HS-5 (cell line): Measurements from ENCODE around the gene TFF2.

Experiments used
- DNase-seq: peaks from one replicate; pipeline ENCODE4 v3.0.0-alpha.2; 2012; ENCODE audit warnings: low read depth

Gene TFF2

DNA sequence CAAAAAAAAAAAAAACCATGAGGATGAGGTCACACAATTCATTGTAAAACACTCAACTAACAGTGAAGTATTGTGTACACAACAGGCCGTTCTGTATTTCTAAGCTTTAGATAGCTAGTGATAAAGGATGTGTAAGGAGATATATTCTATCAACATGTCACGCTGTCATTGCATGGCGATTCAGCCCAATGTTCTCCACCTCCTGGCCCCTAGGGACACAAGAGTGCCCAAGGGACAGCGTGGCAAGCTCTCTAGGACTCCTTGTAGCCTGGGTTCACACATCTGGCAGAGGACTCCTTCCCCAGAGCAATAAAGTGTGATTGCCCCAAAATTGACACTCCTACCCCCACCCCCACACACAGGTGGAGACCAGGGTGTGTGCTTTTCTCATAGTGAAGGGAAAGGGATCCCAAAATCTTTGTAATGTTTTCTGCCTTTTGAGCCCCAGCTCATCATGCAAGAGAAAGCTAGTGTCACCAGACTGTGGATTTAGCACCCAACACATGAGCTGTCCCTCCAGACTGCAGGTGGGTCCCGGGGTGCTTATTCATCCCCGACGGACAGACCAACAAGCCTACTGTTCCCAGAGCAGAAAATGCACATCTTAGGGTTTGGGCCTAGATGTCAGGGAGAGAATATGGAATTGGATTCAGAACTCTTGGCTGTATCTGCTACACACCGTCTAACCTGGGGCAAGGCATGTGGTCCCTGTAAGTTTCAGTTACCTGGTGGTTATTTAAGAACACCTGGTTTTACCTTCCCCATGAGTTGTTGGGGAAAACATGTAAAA lies 33.6 kb upstream of the TFF2 start:
- no peak for DNase-seq

DNA sequence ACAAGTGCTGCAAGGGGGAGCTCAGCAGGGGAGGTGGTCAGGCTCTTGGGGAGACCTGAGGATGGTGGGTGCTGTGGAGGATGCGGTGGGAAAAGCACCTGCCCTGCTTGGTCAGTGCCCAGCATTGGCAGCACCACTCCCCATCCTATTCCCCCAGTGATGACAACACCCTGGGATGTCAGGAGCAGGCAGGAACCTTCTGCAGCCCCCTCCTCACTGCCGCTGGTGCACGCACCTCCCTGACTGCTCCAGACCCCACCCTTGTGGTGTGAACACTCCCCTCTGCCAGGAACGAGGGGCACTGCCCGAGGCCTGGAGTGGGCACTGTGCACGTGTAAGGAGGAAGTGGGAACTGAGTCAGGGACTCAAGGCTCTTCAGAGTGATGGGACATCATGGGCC lies 32.5 kb upstream of the TFF2 start:
- DNase-seq, result no peak

DNA sequence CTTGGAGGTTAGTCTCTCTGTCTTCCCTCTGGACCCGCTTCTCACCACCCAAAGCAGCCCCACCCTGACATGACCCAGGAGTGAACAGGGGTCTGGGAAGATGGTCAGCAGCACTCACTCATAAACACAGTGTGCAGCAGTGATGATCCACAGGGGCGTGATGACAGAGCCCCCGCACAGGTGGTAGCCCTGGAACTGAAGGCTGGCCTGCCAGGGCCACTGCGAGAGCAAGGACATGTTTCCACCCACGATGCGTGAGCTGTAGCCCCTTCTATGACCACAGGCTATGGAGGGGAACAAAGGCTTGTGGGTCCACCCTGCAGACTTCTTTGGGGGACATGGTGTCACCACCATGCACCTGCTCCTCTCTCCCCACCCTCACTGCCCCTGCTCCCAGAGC lies 32.1 kb upstream of the TFF2 start:
- no peak for DNase-seq

DNA sequence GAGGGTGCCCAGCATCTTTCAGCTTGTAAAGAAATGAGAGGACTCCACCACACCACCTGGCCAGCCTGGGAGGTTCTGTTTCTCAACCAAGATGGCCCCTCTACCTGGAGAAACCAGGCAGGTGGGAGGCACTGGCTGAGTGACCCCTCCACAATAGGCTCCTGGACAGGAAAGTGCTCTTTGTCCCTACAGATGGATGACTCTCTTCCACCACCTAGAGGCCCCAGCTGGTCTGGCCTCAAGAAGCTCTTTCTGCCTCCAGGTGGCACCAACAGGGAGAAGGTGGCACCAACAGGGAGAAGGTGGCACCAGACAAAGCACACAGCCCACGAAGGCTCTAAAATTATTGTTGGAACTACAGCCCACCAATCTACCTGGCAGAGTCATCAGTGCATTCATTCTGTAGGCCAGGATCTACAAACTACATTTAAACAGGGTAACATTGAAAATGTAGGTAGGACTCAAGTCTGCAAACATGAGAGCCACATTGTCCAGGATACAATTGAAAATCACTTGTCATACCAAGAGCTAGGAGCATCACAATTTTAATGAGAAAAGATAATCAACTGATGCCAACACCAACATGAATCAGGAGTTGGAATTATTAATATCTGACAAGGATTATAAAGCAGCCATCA lies 30.7 kb upstream of the TFF2 start:
- no peak for DNase-seq

DNA sequence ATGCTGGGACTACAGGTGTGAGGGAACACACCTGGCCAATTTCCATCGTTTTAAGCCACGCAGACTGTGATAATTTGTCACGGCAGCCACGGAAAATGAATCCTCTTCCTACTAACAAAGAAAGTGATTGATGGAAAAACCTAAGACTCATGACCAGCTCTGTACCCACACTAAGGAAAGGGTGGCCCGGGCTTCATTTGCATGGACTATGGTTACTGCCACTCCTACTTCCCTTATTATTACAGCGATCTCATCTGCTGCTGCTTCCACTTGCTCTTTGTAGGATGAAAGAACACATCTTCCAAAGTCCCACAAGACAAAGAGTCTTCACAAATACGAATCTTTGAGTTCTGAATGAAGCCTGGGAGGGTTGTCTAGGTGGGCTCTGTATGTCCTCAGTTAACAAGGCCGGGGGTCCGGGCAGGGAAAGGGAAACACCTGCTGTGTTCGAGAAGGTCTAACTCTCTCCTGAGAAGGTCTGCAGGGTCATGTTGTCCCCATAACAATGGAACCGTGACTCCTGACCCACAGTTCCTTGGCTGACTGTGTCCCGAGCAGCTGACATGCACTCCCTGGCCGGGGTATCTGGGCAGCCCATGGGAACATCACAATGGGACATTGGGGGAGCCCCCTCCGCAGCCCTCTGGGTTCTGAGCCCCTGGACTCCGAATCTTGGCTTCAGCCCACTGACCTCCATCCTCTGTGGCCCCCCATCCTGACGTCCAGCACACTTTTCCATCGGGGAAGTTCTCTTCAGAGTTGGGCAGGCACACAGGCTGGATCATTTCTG lies 28.8 kb upstream of the TFF2 start:
- no peak for DNase-seq

DNA sequence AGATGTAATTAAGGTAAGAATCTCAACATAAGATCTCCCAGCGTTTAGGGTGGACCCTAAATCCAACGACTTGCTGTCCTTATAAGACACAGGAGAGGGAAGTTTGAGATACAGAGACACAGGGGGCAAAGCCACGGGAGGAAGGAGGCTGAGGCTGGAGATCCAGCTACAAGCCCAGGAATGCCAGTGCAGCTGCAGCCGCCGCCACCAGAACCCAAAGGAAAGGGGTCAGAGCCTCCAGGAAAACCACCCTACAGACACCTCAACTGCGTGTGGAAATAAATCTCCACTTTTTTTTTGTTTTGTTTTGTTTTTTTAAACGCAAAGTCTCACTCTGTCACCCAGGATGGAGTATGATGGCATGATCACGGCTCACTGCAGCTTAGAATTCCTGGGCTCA lies 27.6 kb upstream of the TFF2 start:
- DNase-seq, result no peak

DNA sequence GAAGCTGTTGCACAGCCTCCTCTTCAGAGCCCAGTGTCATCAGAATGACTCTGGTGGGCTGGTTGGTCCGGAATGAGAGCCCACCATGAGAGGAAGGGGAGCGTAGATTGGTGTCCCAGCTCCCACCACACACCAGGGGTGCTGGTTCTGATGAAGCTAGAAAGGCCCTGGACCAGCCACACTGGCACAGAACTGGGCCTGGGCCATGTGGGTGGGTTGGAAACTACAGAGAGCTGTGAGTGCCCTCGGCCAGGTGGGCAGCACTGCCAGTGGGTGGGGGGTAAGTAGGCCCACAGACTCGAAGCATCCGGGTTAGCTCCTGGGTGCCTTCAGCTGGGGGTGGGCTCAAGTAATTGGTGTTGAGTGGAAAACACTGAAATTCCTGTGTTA lies 27.2 kb upstream of the TFF2 start:
- DNase-seq, result no peak

DNA sequence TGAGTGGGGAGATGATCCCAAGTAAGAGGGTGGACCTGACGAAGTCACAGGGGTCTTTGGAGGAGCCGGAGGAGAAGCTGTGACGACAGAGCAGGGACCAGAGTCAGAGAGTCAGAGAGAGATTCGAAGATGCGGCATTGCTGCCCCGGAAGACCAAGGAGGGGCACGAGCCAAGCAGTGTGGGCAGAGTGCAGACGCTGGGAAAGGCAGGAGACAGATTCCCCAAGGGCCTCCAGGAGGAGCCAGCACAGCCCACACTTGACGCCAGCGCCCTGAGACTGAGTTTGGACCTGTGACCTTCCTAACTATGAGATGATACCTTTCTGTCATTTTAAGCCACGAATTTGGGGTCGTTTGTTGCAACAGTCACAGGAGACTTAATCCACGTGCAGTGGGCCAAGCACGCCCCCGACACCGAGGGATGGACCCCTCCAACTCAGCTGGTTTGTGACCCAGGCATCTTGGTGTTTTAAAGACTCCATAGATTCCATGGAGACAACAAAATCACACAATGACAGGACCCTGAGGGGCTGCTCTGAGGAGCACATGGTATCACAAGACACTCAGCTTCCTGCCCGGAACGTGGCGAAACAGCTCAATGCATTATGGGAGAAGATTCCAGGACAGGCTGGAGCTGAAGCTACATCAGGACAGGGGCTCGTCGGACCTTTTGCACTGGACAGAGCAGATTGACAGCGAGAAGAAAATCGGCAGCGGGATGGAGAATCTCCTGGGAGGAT lies 26.6 kb upstream of the TFF2 start:
- DNase-seq, result no peak

DNA sequence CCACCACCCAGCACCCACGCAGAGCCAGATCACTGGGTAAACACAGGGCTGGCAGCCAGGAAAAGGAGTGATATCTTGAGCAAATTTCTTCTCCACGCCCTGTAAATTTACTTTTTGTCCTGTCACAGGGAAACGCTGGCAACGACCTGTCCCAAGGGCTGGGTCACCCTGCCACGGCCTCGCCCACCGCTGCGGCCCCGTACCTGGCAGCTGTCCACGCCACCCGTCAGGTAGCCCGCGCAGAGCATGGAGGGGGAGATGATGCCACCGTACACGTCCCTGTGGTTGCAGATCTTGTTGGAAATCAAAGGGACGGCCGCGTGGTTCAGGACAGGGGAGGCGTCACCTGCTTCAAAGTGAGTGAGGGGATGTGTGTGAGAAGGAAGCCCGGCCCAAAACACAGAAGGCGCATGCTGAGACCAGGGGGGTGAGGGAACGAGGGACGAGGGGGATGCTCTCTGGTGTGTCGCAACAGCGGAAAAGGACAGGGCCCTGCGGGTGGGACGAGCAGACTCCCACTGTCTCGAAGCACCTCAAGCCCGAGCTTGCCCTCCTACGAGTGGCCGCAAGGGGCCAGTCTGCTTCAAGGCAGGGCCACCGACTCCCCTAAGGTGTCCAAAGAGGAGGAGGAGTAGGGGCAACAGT lies 25.7 kb upstream of the TFF2 start:
- no peak for DNase-seq

DNA sequence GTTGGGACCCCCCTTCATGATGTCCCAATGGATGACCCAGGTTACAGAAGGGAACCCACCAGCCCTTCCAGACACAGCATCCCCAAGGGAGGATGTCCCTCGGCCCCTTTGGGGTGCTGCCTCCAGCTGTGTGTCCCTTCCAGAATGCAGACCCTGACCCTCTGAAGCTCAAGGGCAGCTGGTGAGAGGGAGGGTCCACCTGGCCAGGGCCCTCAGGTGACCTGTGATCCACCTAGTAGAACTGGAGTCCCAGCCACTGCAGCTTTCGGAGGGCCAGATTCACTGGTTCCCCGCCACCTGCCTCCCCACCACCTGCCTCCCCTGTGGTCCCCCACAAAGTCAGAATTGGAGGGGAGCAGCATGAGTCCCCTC lies 25.2 kb upstream of the TFF2 start:
- DNase-seq, result no peak

DNA sequence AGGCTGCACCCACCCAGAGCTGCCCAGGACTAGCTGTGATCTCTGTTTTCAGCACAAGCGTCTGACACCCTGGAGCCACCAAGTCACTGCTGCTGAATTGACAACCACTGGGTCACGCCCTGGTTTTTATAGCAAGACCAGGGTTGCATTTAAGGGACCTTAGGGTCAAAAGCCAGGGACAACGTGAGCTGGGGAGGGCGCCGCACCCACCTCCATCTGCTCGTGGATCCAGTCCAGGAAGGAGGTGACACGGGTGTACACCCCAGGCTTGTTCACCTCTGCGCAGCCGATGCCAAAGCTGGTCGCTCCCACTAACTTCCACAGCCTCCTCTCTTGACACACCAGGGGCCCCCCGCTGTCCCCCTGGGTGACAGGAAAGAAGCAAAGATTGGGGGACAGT lies 24.7 kb upstream of the TFF2 start:
- no peak for DNase-seq

DNA sequence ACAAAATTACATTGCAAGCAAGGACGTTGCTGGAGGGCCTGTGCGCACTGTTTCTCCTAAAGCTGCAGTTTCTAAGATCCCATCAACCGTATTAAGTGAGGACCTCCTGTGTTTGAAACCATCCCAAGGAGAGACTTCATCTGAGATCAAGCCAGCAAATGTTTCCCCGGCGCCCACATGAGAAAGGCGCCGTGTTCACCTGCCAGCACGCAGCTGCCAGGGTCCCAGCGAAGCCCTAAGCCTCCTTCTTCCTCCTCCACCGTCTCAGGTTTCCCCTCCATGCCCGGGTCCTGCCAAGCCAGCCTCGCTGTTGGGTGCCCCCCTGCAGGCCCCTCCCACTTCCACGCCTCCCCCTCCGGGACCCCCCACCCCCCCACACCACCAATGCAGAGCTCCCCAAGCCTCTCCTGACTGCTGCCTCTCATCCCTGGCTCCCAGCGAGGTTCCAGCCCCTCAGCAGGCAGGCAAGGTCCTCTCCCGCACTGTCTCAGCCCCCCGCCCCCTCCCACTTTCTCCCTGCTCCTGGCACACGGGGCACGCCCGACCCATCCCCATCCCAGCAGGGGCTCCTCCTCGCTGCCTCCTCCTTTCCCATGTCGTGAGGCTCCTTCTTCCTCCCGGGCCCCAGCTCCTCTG lies 24.2 kb upstream of the TFF2 start:
- DNase-seq, result no peak

DNA sequence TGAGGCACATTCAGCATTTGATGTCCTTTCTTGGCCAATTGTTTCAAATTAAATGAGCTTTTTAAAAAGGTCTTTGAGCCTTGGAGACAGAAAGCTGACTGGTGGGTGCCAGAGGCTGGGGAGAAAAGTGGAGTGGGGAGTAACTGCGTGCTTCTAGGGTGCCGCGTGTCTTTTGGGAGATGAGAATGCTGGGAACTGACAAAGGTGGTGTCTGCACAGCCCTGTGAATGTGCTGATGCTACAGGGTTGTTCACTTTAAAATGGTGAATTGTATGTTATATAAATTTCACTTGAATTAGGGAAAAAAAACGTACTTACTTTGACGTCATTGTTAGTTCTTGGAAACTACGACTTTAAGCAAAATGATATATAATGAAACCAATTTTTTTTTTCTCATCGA lies 23.7 kb upstream of the TFF2 start:
- no peak for DNase-seq

DNA sequence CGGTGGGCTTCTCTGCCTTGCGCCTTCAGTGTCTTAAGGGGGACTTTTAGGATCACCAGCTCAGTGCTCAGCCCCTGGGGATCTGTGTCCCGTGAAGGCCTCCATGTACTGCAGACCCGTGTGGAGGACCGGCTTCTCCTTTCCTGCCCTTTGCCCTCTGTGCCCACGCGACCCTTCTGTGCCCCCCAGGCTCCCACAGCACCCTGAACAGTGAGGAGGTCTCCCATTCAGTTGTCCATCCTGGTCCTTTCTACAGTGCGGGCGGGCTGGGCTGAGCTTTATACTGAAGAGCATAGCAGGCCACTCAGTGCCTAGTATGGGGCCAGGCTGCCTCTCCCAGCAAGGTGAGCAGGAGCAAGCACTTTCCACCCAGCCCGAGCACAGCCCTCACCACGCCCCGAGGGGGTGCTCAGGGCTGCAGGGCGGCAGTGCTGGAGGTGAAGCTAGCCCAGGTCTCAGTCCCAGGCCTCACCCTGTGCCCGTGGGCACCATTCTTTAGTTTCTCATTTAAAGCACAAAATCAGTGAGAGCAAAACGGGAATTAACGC lies 23.2 kb upstream of the TFF2 start:
- no peak for DNase-seq

DNA sequence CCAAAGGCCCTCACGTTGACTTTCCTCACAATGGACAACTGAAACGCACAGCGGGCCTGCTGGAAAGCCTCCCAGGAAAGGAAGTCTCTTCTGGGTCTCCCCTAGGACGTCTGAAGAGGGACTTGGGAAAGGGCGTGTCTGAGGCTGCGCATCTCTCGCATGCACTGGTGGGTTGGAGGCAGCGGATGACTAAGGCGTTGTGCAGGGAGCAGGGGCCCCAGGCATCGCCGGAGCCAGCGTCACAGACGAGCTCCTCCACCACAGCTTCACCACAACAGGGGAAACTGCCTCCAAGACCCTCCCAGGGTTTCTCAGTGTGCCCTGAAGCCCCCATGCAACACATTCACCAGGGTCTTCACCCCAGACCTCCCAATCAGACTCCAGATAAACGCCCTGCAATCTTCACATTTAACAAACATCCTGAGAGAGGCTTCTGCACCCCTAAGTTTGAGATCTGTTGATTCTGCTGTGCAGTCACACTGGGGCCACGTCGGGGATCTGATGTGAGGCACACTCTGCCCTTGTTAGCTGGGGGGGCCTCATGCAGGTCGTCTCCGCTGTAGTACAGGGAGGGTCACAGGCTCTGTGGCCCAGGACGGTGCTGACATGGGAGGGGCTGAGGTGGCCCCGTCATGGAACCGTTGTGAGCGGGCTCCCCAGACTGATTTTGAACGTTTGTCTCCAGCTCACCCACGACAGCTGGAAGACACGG lies 22.6 kb upstream of the TFF2 start:
- DNase-seq, result no peak

DNA sequence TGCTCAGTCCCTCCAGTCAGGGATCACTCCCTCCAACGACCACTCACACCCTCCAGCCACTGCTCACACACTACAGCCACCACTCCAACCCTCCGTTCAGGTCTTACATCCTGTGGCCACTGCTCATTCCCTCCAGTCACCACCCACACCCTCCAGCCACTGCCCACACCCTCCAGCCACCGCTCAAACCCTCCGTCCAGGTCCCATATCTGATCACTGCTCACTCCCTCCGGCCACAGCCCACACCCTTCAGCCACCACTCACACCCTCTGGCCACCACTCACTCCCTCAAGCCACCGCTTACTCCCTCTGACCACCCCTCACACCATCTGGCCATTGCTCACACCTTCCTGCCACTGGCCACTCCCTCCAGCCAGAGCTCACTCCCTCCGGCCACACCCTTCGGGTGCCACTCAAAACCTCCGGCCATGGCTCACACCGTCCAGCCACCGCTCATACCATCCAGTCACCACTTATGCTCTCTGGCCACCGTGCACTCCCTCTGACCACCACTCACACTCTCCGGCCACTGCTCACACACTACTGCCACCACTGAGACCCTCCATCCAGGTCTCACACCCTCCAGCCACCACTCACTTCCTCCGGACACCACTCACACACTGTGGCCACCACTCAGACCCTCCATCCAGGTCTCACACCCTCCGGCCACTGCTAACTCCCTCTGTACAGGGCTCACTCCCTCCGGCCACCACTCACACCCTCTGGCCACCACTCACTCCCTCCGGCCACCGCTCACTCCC lies 20.3 kb upstream of the TFF2 start:
- DNase-seq, result no peak

DNA sequence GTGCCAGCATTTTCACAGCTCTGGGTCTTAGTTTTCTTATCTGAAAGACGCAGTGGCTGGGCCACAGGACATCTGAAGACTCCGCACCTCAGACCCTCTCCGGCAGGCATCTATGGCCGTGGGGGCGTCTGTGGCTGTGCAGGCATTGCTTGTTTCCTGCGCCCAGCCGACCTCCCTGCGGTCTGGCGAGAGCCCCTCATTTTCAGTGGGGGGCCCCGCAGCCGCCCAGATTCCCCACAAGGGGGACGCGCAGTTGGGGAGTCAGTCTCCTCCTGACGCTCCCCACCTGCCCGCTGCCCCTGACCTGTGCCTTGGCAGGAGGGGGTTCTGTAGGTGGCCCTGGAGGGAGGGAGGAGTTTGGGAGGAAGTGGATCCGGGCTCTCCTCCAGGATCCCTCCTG lies 19.0 kb upstream of the TFF2 start:
- DNase-seq, result no peak

DNA sequence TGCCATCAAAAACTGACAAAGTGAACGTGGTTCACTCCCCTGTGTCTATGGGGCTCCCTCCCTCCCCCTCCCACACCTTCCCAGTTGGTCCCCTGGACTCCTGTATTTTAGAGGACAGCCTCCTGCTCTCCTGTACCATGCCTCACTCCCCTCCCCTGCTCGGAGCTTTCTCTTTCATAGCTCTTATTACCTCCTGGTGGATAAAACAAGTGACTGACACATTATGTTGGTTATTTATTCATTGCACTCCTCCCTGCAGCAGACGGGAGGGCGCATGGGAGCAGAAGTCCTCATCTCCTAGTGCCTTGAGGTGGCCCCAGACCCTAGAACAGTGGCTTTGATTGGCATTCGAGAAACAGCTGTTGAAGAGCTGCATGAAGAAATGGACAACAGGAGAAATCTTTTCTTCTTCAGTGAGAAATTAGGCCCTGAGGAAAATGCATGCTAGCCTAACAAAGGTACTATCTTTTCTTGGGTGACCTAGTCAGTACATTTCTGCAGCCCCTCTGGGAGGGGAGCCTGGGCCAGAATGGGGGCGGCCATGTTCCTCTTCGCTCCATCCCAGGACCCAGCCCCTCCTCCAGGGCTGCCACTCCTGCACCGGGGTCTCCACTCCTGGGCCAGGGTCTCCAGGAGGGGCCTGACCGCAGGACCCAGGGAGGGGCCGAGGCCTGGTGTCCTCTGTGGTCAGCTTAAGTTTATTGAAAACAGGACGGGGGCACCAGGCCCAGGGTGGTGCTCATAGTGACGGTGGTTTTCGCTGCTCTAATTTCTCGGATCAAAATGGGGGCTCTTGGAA lies 16.8 kb upstream of the TFF2 start:
- DNase-seq, result no peak
